Natural killer cell treated with Interleukin-12 subunit alpha and Interleukin-12 subunit beta and Interleukin-15 and Interleukin-18, amount 100 ng/mL, for 72 hours (primary cell): Measurements from ENCODE around the gene RAPGEF1. TPM values are rescaled to one million over a fixed set of nuclear protein-coding genes. Genes with fewer than 3 reads are reported as not detected.

Experiments
- ATAC-seq, 2 donors: fragments of 150-1000 bp; cut with Tn5 transposase in 1 of 2; sonication (Bioruptor Pico), chemical (Tn5 transposase) in 1 of 2; 2 replicates each; pipeline ENCODE4 v1.10.0; 2021
- DNase-seq: peaks from one replicate; pipeline ENCODE4 v3.0.0; 2022; ENCODE audit warnings: low spot score
- H3K27ac Mint-ChIP-seq, 2 donors: 1 replicate in 1 of 2; 2 replicates in 1 of 2; pipeline ENCODE4 v1.8.0; 2022; ENCODE audit warnings: mixed read lengths in 2 of 2, mild to moderate bottlenecking in 1 of 2, moderate library complexity in 1 of 2
- H3K27me3 Mint-ChIP-seq, 2 donors: 1 replicate in 1 of 2; 2 replicates in 1 of 2; pipeline ENCODE4 v1.8.0; 2022; ENCODE audit warnings: mixed read lengths in 2 of 2
- H3K36me3 Mint-ChIP-seq: one replicate; pipeline ENCODE4 v1.8.0; 2022; ENCODE audit warnings: mixed read lengths
- H3K4me1 Mint-ChIP-seq, 2 donors: 1 replicate in 1 of 2; 2 replicates in 1 of 2; pipeline ENCODE4 v1.8.0; 2022; ENCODE audit warnings: low read depth in 2 of 2, mixed read lengths in 2 of 2, mild to moderate bottlenecking in 1 of 2
- H3K4me3 Mint-ChIP-seq: one replicate; pipeline ENCODE4 v1.8.0; 2022; ENCODE audit warnings: mixed read lengths
- H3K9me3 Mint-ChIP-seq: 2 replicates; pipeline ENCODE4 v1.8.0; 2022; ENCODE audit warnings: mixed read lengths
- total RNA-seq, 2 donors: library from RNA; stranded (reverse); gene quantifications; one replicate each; pipeline ENCODE4 v1.2.3, GENCODE V29; 2022

The RAPGEF1 gene
- total RNA-seq, 2 donors from 2014 or later = 109 to 215 TPM

DNA sequence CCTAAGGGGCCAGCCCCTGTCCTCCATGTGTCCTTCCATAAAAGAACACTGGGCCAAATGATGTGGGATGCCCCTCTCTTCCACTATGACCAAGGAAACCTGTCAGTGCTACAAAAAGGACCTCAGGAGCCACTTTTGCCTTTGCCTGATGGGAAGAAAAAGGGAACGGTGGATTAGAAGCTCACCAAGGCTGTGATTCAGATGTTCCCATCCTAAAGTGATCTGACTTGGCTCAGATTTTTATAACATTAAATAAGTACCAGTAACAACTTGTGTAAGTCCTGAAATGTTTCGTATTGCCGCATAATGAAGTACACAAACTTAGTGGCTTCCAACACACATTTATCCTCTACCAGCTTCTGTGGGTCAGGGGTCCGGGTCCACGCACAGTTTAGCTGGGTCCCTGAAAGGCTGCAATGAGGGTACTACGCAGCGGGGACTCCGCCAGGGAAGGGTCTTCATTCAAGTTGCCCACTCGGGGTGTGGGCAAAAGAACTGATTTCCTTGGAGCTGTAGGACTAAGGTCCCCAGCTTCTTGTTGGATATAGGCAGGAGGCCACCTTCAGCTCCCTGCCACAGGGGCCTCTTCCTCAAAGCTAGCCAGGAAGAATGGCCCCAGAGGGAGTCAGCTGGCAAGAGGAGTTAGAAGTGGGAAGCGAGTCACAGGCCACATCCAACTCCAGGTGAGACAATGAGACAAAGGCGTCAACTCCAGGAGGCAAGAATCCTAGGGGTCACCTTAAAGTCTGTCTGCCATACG is 60.4 kb downstream of the RAPGEF1 start:
- Mint-ChIP-seq H3K9me3 (no peaks in the 10 kb centered on the region), H3K27me3 (no peaks in the 10 kb centered on the region), H3K36me3 (no peaks in the 10 kb centered on the region), H3K4me1 (peaks cover 70 to 73% of the 10 kb centered on the region in 2 donors), H3K27ac (peak overlapping the region; percentile 94 to 95), H3K4me3 (peak overlapping the region; percentile 81)
- no peak for DNase-seq
- ATAC-seq = no peak

DNA sequence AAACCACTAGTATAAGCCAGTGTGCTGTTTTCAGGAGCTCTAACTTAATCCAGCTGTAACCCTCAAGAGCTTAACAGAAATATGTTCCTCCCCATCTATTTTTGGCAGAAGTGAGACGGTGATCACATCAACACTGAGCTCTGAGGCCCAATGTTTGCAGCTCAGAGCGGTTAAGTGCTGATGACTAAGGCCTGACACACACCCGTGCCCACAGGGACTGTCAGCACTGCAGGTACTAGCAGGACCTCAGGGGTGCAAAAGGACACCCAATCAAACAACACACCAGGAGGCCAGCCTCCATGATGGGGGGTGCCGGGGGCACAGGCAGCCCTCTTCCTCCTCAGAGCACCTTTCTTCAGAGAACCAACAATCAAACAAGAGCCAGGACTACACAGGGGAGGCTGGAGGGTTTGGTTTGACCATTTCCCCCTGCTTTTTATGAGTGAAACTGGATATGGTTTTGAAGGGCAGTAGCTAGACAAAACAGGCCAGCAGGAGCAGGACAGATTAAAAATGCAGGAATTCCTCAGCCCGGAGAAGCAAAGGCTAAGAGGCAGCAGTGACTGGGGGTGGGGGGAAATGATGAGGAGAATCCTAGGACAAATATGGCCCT is 61.3 kb downstream of the RAPGEF1 start:
- DNase-seq (peak; percentile 83), ATAC-seq (peak; percentile 97 to 99)
- Mint-ChIP-seq H3K4me3 (peak overlapping the region; percentile 81), H3K27me3 (no peaks in the 10 kb centered on the region), H3K36me3 (no peaks in the 10 kb centered on the region), H3K9me3 (no peaks in the 10 kb centered on the region), H3K4me1 (peaks cover 68 to 73% of the 10 kb centered on the region in 2 donors), H3K27ac (peak overlapping the region; percentile 94 to 95)

- peak; percentile 8 to 21 for ATAC-seq
- Mint-ChIP-seq H3K36me3 (no peaks in the 10 kb centered on the region), H3K9me3 (no peaks in the 10 kb centered on the region), H3K27me3 (no peaks in the 10 kb centered on the region), H3K4me1 (peaks cover 72 to 76% of the 10 kb centered on the region in 2 donors), H3K27ac (peak overlapping the region; percentile 94 to 95), H3K4me3 (peak overlapping the region; percentile 81)
- no peak for DNase-seq
Measured at GRCh38 chr9:131677444-131678180, 62.3 kb downstream of the RAPGEF1 start.

- Mint-ChIP-seq H3K4me1 (peaks cover 74 to 78% of the 10 kb centered on the region in 2 donors), H3K27ac (peak overlapping the region; percentile 94 to 95), H3K27me3 (no peaks in the 10 kb centered on the region), H3K9me3 (no peaks in the 10 kb centered on the region), H3K36me3 (no peaks in the 10 kb centered on the region), H3K4me3 (peak overlapping the region; percentile 81)
- DNase-seq (no peak), ATAC-seq (no peak)
Measured at GRCh38 chr9:131677049-131677443, 62.8 kb downstream of the RAPGEF1 start.

- no peaks in the 10 kb centered on the region for H3K9me3 Mint-ChIP-seq
- peak overlapping the region; percentile 94 to 95 for H3K27ac Mint-ChIP-seq
- peaks cover 71 to 75% of the 10 kb centered on the region in 2 donors for H3K4me1 Mint-ChIP-seq
- peak overlapping the region; percentile 81 for H3K4me3 Mint-ChIP-seq
- no peaks in the 10 kb centered on the region for H3K36me3 Mint-ChIP-seq
- H3K27me3 Mint-ChIP-seq = no peaks in the 10 kb centered on the region
- DNase-seq (no peak), ATAC-seq (peak in 1 of 2 donors; percentile 47)
Measured at GRCh38 chr9:131676431-131676972, 63.4 kb downstream of the RAPGEF1 start.

DNA sequence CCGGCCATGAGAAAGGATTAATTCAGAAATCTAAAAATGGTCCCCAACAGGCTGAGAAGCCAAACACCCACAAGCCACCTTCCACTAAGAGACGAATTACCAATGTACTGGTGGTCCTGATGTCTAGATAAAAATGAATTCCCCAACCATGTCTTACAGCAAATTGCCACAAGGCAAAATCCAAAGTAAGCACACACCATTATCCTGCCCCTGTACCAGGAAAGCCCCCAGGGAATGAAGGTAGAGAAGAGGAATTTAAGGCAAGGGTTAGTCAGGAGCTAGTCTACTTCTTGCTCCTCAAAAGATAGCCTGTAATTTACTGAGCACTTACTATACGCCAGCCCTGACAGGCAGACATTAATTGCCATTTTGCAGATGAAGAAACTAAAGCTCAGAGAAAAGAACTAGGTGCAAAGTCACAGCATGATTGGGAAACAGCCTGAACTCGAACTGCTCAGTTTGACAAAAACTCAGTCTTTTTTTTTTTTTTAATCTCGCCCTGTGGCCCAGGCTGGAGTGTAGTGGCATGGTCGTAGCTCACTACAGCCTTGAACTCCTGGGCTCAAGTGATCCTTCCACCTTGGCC is 64.3 kb downstream of the RAPGEF1 start:
- H3K4me1 Mint-ChIP-seq = peaks cover 78 to 81% of the 10 kb centered on the region in 2 donors
- peak overlapping the region; percentile 81 for H3K4me3 Mint-ChIP-seq
- DNase-seq (no peak), ATAC-seq (no peak)
- H3K27me3 Mint-ChIP-seq = no peaks in the 10 kb centered on the region
- no peaks in the 10 kb centered on the region for H3K9me3 Mint-ChIP-seq
- peak overlapping the region; percentile 94 to 95 for H3K27ac Mint-ChIP-seq
- H3K36me3 Mint-ChIP-seq = no peaks in the 10 kb centered on the region

- DNase-seq (no peak), ATAC-seq (no peak)
- Mint-ChIP-seq H3K9me3 (no peaks in the 10 kb centered on the region), H3K27ac (peak overlapping the region; percentile 94 to 95), H3K36me3 (no peaks in the 10 kb centered on the region), H3K27me3 (no peaks in the 10 kb centered on the region), H3K4me3 (peak overlapping the region; percentile 55), H3K4me1 (peaks cover 79 to 82% of the 10 kb centered on the region in 2 donors)
Measured at GRCh38 chr9:131674425-131675421, 65.2 kb downstream of the RAPGEF1 start.

GRCh38 chr9:131673531-131673930 is 66.3 kb downstream of the RAPGEF1 start:
- DNase-seq (no peak), ATAC-seq (no peak)
- H3K9me3 Mint-ChIP-seq = no peaks in the 10 kb centered on the region
- no peaks in the 10 kb centered on the region for H3K36me3 Mint-ChIP-seq
- H3K27me3 Mint-ChIP-seq = no peaks in the 10 kb centered on the region
- H3K4me3 Mint-ChIP-seq = peak overlapping the region; percentile 37
- H3K4me1 Mint-ChIP-seq = peaks cover 83% of the 10 kb centered on the region in 2 donors
- peak overlapping the region; percentile 94 to 95 for H3K27ac Mint-ChIP-seq

- Mint-ChIP-seq H3K27me3 (no peaks in the 10 kb centered on the region), H3K36me3 (no peaks in the 10 kb centered on the region), H3K4me3 (no peak overlapping the region), H3K4me1 (peaks cover 82% of the 10 kb centered on the region in 2 donors), H3K27ac (peak overlapping the region; percentile 94 to 95), H3K9me3 (no peaks in the 10 kb centered on the region)
- DNase-seq = no peak
- ATAC-seq = no peak
Measured at GRCh38 chr9:131673068-131673467, 66.8 kb downstream of the RAPGEF1 start.

DNA sequence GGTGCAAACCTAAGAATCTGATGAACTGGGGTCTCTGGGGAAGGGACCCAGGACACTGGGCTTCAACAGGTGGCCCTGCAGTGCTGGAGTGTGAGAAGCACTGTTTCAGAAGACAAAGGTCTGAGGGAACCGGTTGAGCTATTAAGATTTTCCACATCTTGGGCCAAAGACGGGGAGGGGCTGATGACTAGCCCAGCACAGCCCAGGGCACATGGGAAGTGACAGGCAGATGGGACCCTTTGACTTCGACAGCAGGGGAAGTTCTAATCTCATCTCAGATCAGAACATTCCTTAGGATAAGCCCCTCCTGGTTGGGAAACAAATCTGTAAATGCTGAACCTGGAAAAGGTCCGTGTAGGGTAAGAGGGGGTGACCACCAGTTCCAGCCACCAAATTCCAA is 67.4 kb downstream of the RAPGEF1 start:
- Mint-ChIP-seq H3K27ac (peak overlapping the region; percentile 94 to 95), H3K4me1 (peaks cover 82% of the 10 kb centered on the region in 2 donors), H3K27me3 (no peaks in the 10 kb centered on the region), H3K36me3 (no peaks in the 10 kb centered on the region), H3K9me3 (no peaks in the 10 kb centered on the region), H3K4me3 (no peak overlapping the region)
- no peak for ATAC-seq
- DNase-seq = no peak

- ATAC-seq (no peak), DNase-seq (no peak)
- Mint-ChIP-seq H3K27ac (peak overlapping the region; percentile 94 to 95), H3K36me3 (no peaks in the 10 kb centered on the region), H3K9me3 (no peaks in the 10 kb centered on the region), H3K4me1 (peaks cover 76 to 78% of the 10 kb centered on the region in 2 donors), H3K27me3 (no peaks in the 10 kb centered on the region), H3K4me3 (peak overlapping the region; percentile 88)
Measured at GRCh38 chr9:131671133-131671520, 68.7 kb downstream of the RAPGEF1 start.

DNA sequence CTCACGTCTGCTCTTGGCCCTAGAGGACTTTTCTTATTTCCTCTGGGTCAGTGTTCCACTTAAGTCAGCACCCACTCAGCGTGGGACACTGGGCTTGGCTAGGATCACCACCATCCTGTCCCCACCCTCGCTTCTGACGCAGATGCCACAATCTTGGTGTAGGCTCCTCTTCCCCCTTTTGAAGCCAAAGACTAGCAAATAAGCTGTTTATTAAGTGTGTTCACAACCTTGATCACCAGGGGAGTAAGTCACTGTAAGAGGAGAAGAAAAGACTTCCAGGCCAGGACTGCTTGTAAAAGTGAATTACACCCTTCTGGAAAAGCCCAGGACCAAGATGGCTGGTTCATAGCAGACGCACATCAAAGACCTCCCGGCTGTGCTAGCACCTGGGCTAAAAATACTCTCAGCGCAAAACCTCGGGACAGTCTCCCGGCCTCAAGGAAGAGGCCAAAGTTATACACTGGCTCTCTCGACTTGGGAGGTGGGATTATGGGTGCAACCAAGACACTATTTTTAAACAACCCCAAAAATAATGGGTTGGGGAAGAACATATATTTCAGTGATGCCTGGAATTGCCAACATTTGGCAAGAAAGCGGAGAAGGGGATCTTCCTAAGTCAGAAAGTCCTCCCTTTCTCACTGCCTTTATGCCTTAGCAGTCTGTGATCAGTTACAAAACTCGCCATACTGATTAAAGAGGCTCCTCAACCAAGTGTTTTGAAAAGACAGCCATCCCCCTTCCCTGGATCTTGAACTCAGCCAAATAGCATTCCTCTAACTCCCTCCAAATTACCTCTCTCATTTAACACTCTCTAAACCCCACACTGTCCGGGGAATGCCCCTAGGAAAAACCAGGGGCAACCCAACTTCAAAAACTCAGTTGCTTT is 69.4 kb downstream of the RAPGEF1 start:
- DNase-seq = no peak
- Mint-ChIP-seq H3K9me3 (no peaks in the 10 kb centered on the region), H3K4me3 (peak overlapping the region; percentile 88), H3K27me3 (no peaks in the 10 kb centered on the region), H3K27ac (peak overlapping the region; percentile 94 to 95), H3K36me3 (no peaks in the 10 kb centered on the region), H3K4me1 (peaks cover 73 to 78% of the 10 kb centered on the region in 2 donors)
- ATAC-seq = no peak
